SK-N-MC (cell line): Measurements from ENCODE around the gene TMTC1.

Source experiments
- EZH2 ChIP-seq: fragments of 200-600 bp; sonication (generic); IDR thresholded peaks from one replicate; pipeline ENCODE4 v1.6.1; 2017; ENCODE audit warnings: antibody characterized with exemption
- FOXP2 ChIP-seq: optimal IDR thresholded peaks from 2 replicates; pipeline ENCODE3; 2011; ENCODE audit warnings: mild to moderate bottlenecking, moderate library complexity; ENCODE audit not compliant: insufficient read depth; ENCODE audit errors: extremely low read length, control extremely low read depth
- POLR2AphosphoS5 ChIP-seq: IDR thresholded peaks from 2 replicates; pipeline ENCODE4 v1.6.1; 2012; ENCODE audit warnings: mild to moderate bottlenecking, low read depth, low read length, borderline replicate concordance

DNA sequence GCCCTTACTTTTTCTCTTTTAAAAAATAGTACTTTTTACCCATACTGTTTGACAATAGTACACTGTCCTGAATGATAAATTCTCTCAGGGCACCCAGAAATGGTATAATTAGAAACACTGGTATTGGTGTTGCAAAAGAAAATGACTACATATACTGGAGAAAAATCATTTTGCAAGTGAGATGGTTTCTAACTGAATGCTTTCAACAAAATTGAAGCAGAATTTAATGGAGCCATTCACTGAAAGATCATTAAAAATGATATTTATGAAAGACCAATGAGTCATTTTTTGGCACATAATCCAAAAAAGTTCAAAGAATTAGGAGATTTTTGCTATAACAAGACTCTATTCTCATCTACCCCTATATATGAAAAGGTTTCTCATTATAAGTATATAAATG is 68.8 kb downstream of the TMTC1 start:
- TF ChIP-seq EZH2 (no peak), POLR2AphosphoS5 (no peak), FOXP2 (no peak)
